ENCODE measurements around the gene BET1.
"Not testable (repeated sequence)": the region's sequence is repeated elsewhere in the genome, so short reads cannot be mapped to it uniquely, and the experiment has no call there.

BET1 gene

DNA sequence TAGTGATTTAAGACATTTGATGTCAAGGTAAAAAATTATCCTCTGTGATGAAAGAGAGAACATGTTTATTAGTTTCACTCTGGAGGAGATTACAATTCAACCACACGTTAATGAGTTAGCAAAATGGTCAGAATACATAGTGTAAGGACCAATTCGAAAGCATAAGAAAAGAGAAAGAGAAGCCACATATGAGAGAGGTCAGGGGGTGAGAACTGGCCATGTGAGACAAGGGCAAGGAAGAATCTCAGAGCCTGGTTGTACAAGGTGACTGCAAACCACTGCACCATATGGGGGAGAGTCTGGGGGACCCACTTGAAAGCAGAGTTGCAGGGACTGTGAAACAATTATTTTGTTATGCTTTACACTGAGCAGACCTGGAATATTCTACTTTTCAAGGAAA, 27.7 kb upstream of the BET1 start:
- TF ChIP-seq, protein P1, sequence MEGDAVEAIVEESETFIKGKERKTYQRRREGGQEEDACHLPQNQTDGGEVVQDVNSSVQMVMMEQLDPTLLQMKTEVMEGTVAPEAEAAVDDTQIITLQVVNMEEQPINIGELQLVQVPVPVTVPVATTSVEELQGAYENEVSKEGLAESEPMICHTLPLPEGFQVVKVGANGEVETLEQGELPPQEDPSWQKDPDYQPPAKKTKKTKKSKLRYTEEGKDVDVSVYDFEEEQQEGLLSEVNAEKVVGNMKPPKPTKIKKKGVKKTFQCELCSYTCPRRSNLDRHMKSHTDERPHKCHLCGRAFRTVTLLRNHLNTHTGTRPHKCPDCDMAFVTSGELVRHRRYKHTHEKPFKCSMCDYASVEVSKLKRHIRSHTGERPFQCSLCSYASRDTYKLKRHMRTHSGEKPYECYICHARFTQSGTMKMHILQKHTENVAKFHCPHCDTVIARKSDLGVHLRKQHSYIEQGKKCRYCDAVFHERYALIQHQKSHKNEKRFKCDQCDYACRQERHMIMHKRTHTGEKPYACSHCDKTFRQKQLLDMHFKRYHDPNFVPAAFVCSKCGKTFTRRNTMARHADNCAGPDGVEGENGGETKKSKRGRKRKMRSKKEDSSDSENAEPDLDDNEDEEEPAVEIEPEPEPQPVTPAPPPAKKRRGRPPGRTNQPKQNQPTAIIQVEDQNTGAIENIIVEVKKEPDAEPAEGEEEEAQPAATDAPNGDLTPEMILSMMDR (conservative IDR thresholded peaks at IDR 0.05) = no peak
- H3K27ac ChIP-seq = no peak overlapping the region

DNA sequence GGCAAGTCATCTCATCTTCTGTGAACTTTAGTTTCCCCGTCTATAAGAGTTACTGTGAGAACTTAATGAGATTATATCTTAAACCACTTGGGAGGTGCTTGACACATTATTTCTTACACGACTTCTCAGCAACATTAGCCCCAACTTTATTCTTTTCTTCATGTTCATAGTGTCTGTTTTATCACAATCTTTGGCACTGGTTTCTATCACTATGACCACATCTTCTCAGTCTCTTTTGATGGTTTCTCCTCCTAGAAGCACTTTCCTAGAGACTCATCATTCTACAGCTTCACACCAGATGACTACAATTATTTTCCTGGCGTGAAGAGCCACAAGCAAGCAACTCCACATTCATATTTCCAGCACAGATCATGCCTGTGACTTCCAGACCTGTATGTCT, 26.5 kb upstream of the BET1 start:
- TF ChIP-seq, protein P1 (conservative IDR thresholded peaks at IDR 0.05) = no peak

DNA sequence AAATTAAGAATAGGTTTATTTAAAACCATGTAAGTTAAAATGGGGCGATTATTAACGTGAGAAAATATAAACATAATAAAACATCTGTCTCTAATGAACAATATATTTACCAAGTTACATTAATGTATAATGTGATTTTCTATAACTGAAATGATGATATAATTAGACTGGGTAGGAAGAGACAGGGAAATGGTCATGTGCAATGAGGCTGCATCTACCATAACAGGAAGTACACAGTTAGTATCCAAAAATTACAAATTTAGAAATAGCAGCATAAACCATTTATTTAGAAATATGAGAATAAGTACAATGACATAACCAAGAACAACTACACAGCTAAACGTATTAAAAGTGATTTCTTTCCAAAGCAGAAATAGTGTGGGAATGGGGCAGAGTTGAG, 25.8 kb upstream of the BET1 start:
- H3K27ac ChIP-seq = no peak overlapping the region
- TF ChIP-seq, protein P1 (conservative IDR thresholded peaks at IDR 0.05) = no peak

More for the DNA sequence above, 26.5 kb upstream of the BET1 start:
- H3K27ac ChIP-seq = no peak overlapping the region

DNA sequence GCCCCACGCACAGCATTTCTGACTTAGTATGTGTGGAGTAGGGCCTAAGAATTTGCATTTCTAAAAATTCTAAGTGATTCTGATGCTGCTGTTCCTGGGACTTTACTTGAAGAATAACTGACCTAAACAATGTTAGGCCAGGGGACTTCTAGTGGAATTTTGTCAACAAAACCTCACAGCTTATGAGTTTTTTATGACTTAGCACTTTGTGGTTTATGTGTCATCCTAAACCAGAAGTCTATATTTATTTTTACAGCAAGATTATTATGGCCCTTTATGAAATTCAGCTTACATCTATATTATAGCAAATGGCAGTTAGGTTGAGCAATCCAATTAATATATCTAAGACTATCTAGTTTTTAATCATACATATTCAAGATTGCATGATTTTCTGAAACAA, 24.6 kb upstream of the BET1 start:
- H3K27ac ChIP-seq = no peak overlapping the region
- TF ChIP-seq, protein P1 (conservative IDR thresholded peaks at IDR 0.05) = no peak

DNA sequence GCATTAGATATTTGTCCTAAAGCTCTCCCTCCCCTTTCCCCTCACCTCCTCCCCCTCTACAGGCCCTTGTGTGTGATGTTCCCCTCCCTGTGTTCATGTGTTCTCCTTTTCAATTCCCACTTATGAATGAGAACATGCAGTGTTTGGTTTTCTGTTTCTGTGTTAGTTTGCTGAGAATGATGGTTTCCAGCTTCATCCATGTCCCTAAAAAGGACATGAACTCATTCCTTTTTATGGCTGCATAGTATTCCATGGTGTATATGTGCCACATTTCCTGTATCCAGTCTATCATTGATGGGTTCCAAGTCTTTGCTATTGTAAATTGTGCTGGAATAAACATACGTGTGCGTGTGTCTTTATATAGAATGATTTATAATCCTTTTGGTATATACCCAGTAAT, 22.5 kb upstream of the BET1 start:
- H3K27ac ChIP-seq = not testable (repeated sequence)

DNA sequence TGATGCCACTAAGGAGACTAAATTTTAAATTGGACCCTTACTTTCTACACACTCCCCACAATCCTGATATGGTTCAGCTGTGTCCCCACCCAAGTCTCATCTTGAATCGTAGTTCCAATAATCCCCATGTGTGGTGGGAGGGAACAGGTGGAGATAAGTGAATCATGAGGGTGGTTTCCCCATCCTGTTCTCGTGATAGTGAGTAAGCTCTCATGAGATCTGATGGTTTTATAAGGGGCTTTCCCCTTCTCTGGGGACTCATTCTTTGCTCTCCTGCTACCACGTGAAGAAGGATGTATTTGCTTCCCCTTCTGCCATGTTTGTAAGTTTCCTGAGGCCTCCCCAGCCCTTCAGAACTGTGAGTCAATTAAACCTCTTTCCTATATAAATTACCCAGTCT, 18.4 kb upstream of the BET1 start:
- TF ChIP-seq, protein P1 (conservative IDR thresholded peaks at IDR 0.05) = no peak

DNA sequence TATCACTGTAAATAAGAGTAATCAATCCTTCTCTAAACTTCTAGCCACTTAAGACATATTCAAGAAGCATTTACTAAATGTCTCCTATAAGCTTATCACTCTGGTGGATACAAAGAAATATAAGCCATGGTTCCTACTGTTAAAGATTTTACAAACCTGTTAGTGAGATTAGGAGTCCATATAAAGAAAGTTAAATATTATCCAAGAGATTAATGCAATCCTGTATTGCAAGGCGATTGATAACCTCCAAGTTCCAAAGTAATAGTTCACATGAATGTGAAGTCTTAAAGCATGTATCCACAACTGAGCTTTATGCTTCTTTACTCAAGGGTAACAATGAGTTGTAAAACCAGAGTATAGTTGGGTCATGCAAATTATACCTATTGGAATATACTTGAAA, 12.6 kb upstream of the BET1 start:
- TF ChIP-seq, protein P1 (conservative IDR thresholded peaks at IDR 0.05) = no peak
- no peak overlapping the region for H3K27ac ChIP-seq

More for the DNA sequence above, 18.4 kb upstream of the BET1 start:
- no peak overlapping the region for H3K27ac ChIP-seq

DNA sequence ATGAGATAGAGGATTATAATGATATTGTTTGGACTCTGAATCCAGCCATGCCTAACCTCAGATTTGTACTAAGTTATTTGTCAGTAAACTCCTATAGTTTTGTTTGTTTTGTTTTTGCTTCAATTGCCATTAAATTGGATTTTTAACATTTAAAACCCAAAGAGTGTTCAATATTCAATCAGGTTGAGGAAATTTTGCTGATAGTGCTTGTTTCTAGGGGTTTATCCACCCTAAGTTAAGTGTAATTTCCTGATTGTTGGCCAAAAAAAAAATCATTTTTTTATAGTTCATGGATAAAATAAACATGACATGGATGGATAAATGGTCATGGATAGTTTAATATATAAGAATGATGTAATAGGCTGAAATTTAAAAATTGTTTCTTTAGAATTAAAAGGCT, 11.4 kb upstream of the BET1 start:
- TF ChIP-seq, protein P1 (conservative IDR thresholded peaks at IDR 0.05) = no peak
- H3K27ac ChIP-seq = no peak overlapping the region
